ENCODE data around the gene TGM2.

The TGM2 gene

GRCh38 chr20:38167851-38168760 lies 3.0 kb upstream of the TGM2 start:
- peaks cover 5 to 9% of the 10 kb centered on the region in 2 donors for H3K4me1 Mint-ChIP-seq (ENCODE audit: low read depth in 2 of 2)
- peaks cover 20 to 45% of the 10 kb centered on the region in 2 donors for H3K27me3 Mint-ChIP-seq
- DNase-seq (no peak), ATAC-seq (replicated peaks) (no peak)
- no peak overlapping the region for H3K4me3 Mint-ChIP-seq
- H3K9me3 Mint-ChIP-seq, result no peaks in the 10 kb centered on the region
- peak overlapping the region in 1 of 2 donors; percentile 16 for H3K27ac Mint-ChIP-seq
- H3K36me3 Mint-ChIP-seq (ENCODE audit: insufficient read depth), result no peaks in the 10 kb centered on the region

- peaks cover 20 to 51% of the 10 kb centered on the region in 2 donors for H3K27me3 Mint-ChIP-seq
These were observed 2.3 kb upstream of the TGM2 start for GRCh38 chr20:38167328-38167850.

GRCh38 chr20:38166703-38167233 lies 1.7 kb upstream of the TGM2 start:
- Mint-ChIP-seq H3K36me3 (ENCODE audit: insufficient read depth) (no peaks in the 10 kb centered on the region), H3K4me3 (no peak overlapping the region), H3K27ac (no peak overlapping the region), H3K9me3 (no peaks in the 10 kb centered on the region), H3K27me3 (peaks cover 20 to 51% of the 10 kb centered on the region in 2 donors), H3K4me1 (ENCODE audit: low read depth in 2 of 2) (peaks cover 5 to 9% of the 10 kb centered on the region in 2 donors)
- DNase-seq (no peak), ATAC-seq (replicated peaks) (no peak)

More at GRCh38 chr20:38167328-38167850, 2.3 kb upstream of the TGM2 start:
- DNase-seq (no peak), ATAC-seq (replicated peaks) (no peak)
- H3K4me1 Mint-ChIP-seq (ENCODE audit: low read depth in 2 of 2), result peaks cover 5 to 9% of the 10 kb centered on the region in 2 donors
- H3K36me3 Mint-ChIP-seq (ENCODE audit: insufficient read depth), result no peaks in the 10 kb centered on the region
- H3K27ac Mint-ChIP-seq, result no peak overlapping the region
- no peaks in the 10 kb centered on the region for H3K9me3 Mint-ChIP-seq
- no peak overlapping the region for H3K4me3 Mint-ChIP-seq

- Mint-ChIP-seq H3K27ac (no peak overlapping the region), H3K27me3 (peaks cover 20 to 50% of the 10 kb centered on the region in 2 donors), H3K4me1 (ENCODE audit: low read depth in 2 of 2) (peaks cover 5 to 9% of the 10 kb centered on the region in 2 donors), H3K4me3 (peak overlapping the region in 1 of 2 donors; percentile 13), H3K36me3 (ENCODE audit: insufficient read depth) (no peaks in the 10 kb centered on the region), H3K9me3 (no peaks in the 10 kb centered on the region)
- DNase-seq, result no peak
- no peak for ATAC-seq (replicated peaks)
These were observed 1.1 kb upstream of the TGM2 start for GRCh38 chr20:38165966-38166702.

- no peaks in the 10 kb centered on the region for H3K36me3 Mint-ChIP-seq (ENCODE audit: insufficient read depth)
- no peaks in the 10 kb centered on the region for H3K9me3 Mint-ChIP-seq
- DNase-seq (no peak), ATAC-seq (replicated peaks) (no peak)
- peaks cover 5 to 9% of the 10 kb centered on the region in 2 donors for H3K4me1 Mint-ChIP-seq (ENCODE audit: low read depth in 2 of 2)
- H3K4me3 Mint-ChIP-seq, result no peak overlapping the region
- peaks cover 14 to 42% of the 10 kb centered on the region in 2 donors for H3K27me3 Mint-ChIP-seq
- no peak overlapping the region for H3K27ac Mint-ChIP-seq
These were observed 414 bp downstream of the TGM2 start for GRCh38 chr20:38164624-38165088.

GRCh38 chr20:38164069-38164468 lies 1.0 kb downstream of the TGM2 start:
- ATAC-seq (replicated peaks) (no peak), DNase-seq (no peak)
- no peak overlapping the region for H3K27ac Mint-ChIP-seq
- H3K4me3 Mint-ChIP-seq, result no peak overlapping the region
- H3K27me3 Mint-ChIP-seq, result peaks cover 14 to 42% of the 10 kb centered on the region in 2 donors
- H3K36me3 Mint-ChIP-seq (ENCODE audit: insufficient read depth), result no peaks in the 10 kb centered on the region
- peaks cover 5 to 9% of the 10 kb centered on the region in 2 donors for H3K4me1 Mint-ChIP-seq (ENCODE audit: low read depth in 2 of 2)
- no peaks in the 10 kb centered on the region for H3K9me3 Mint-ChIP-seq

- no peak overlapping the region for H3K4me3 Mint-ChIP-seq
- H3K27ac Mint-ChIP-seq, result no peak overlapping the region
- H3K36me3 Mint-ChIP-seq (ENCODE audit: insufficient read depth), result no peaks in the 10 kb centered on the region
- DNase-seq (no peak), ATAC-seq (replicated peaks) (no peak)
- no peaks in the 10 kb centered on the region for H3K9me3 Mint-ChIP-seq
- peaks cover 14 to 42% of the 10 kb centered on the region in 2 donors for H3K27me3 Mint-ChIP-seq
- peaks cover 5 to 6% of the 10 kb centered on the region in 2 donors for H3K4me1 Mint-ChIP-seq (ENCODE audit: low read depth in 2 of 2)
These were observed 1.9 kb downstream of the TGM2 start for GRCh38 chr20:38162878-38163875.

GRCh38 chr20:38162149-38162548 lies 2.9 kb downstream of the TGM2 start:
- DNase-seq, result no peak
- Mint-ChIP-seq H3K4me1 (ENCODE audit: low read depth in 2 of 2) (peaks cover 5 to 6% of the 10 kb centered on the region in 2 donors), H3K36me3 (ENCODE audit: insufficient read depth) (no peaks in the 10 kb centered on the region), H3K27me3 (peaks cover 14 to 42% of the 10 kb centered on the region in 2 donors), H3K27ac (no peak overlapping the region), H3K9me3 (no peaks in the 10 kb centered on the region), H3K4me3 (no peak overlapping the region)
- ATAC-seq (replicated peaks), result no peak

- Mint-ChIP-seq H3K4me3 (no peak overlapping the region), H3K4me1 (ENCODE audit: low read depth in 2 of 2) (peaks cover 5 to 6% of the 10 kb centered on the region in 2 donors), H3K27me3 (peaks cover 12 to 37% of the 10 kb centered on the region in 2 donors), H3K27ac (no peak overlapping the region), H3K9me3 (no peaks in the 10 kb centered on the region), H3K36me3 (ENCODE audit: insufficient read depth) (no peaks in the 10 kb centered on the region)
- ATAC-seq (replicated peaks) (no peak), DNase-seq (no peak)
These were observed 3.7 kb downstream of the TGM2 start for GRCh38 chr20:38161412-38161774.

- H3K4me3 Mint-ChIP-seq, result no peak overlapping the region
- H3K4me1 Mint-ChIP-seq (ENCODE audit: low read depth in 2 of 2), result no peaks in the 10 kb centered on the region
- no peaks in the 10 kb centered on the region for H3K9me3 Mint-ChIP-seq
- DNase-seq, result no peak
- no peaks in the 10 kb centered on the region for H3K36me3 Mint-ChIP-seq (ENCODE audit: insufficient read depth)
- H3K27me3 Mint-ChIP-seq, result peaks cover 0 to 25% of the 10 kb centered on the region in 2 donors
- ATAC-seq (replicated peaks), result no peak
- H3K27ac Mint-ChIP-seq, result no peak overlapping the region
These were observed 4.9 kb downstream of the TGM2 start for GRCh38 chr20:38159957-38160756.

- ATAC-seq (replicated peaks) (no peak), DNase-seq (no peak)
- Mint-ChIP-seq H3K27ac (no peak overlapping the region), H3K36me3 (ENCODE audit: insufficient read depth) (no peaks in the 10 kb centered on the region), H3K27me3 (peaks cover 0 to 19% of the 10 kb centered on the region in 2 donors), H3K4me1 (ENCODE audit: low read depth in 2 of 2) (no peaks in the 10 kb centered on the region), H3K4me3 (no peak overlapping the region), H3K9me3 (no peaks in the 10 kb centered on the region)
These were observed 5.5 kb downstream of the TGM2 start for GRCh38 chr20:38159566-38159956.
